HG02852 (cell line): ENCODE results near the gene LYPD1.
"Not testable (repeated sequence)": the region's sequence is repeated elsewhere in the genome, so short reads cannot be mapped to it uniquely, and the experiment has no call there.

Experiments
- ATAC-seq: cut with Tn5 transposase; IDR thresholded peaks from one replicate; pipeline ENCODE4 v1.9.1; 2021; ENCODE audit warnings: mild to moderate bottlenecking, moderate library complexity; ENCODE audit not compliant: unreplicated experiment

LYPD1 gene, protein sequence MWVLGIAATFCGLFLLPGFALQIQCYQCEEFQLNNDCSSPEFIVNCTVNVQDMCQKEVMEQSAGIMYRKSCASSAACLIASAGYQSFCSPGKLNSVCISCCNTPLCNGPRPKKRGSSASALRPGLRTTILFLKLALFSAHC

GRCh38 chr2:132669908-132670495 lies at the start of gene LYPD1:
Gene LYPD1, minus strand, starts transcription at chr2:132670205. Its CDS starts 273 bp downstream, at chr2:132669932.
- ATAC-seq: no peak

DNA sequence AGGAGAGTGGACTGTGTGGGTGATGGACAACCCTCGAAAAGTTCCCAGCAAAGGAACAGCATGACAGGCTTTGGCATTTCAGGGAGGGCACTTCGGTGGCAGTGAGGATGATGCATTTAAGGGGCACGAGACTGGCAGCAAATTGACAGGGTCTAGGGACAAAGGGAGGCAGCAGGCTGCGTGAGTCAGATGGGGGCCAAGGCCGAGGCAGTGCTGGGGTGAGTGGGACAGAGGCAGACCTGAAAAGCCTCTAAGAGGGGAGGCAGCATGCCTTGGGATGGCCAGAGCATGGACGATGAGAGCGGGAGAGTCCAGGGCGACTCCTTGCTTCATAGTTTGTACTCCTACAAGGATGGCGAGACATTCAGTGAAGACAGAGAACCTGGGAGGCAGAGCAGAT lies 49.5 kb upstream of the LYPD1 start:
- ATAC-seq: no peak

GRCh38 chr2:132716954-132717353 lies 46.9 kb upstream of the LYPD1 start:
- no peak for ATAC-seq

GRCh38 chr2:132715386-132716351 lies 45.7 kb upstream of the LYPD1 start:
- ATAC-seq: no peak

DNA sequence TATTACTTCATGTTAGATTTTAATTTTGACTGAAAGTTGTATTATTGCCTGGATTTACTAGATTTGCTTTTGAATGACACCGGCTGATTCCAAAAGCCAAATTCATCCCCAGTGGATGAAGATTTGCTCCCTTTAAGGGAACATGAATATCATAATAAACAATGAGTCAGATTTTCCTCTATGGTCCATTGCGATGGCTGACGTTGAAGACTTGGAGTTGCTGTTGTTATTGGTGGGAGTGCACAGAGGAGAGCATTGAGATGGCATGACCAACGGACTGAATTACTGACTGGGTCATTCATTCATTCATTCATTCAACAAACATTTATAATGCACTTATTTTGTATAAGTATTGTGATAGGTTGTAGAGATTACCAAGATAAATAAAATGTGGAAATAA lies 33.4 kb upstream of the LYPD1 start:
- no peak for ATAC-seq

- ATAC-seq: no peak
These were observed 31.8 kb upstream of the LYPD1 start for GRCh38 chr2:132701810-132702209.

DNA sequence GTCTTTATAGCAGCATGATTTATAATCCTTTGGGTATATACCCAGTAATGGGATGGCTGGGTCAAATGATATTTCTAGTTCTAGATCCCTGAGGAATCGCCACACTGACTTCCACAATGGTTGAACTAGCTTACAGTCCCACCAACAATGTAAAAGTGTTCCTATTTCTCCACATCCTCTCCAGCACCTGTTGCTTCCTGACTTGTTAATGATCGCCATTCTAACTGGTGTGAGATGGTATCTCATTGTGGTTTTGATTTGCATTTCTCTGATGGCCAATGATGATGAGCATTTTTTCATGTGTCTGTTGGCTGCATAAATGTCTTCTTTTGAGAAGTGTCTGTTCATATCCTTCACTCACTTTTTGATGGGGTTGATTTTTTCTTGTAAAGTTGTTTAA lies 29.8 kb upstream of the LYPD1 start:
- not testable (repeated sequence) for ATAC-seq

DNA sequence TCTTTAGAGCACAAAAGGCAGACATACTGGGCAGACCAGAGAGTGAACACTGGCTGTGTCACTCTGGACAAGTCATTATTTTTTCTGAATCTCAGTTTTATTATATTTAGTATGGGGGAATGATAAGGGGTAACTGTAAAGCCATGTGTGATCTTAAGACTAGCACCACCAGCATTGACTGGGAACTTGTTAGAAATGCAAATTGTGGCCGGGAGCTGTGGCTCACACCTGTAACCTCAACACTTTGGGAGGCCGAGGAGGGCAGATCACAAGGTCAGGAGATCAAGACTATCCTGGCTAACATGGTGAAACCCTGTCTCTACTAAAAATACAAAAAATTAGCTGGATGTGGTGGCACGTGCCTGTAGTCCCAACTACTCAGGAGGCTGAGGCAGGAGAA lies 28.3 kb upstream of the LYPD1 start:
- ATAC-seq: not testable (repeated sequence)

DNA sequence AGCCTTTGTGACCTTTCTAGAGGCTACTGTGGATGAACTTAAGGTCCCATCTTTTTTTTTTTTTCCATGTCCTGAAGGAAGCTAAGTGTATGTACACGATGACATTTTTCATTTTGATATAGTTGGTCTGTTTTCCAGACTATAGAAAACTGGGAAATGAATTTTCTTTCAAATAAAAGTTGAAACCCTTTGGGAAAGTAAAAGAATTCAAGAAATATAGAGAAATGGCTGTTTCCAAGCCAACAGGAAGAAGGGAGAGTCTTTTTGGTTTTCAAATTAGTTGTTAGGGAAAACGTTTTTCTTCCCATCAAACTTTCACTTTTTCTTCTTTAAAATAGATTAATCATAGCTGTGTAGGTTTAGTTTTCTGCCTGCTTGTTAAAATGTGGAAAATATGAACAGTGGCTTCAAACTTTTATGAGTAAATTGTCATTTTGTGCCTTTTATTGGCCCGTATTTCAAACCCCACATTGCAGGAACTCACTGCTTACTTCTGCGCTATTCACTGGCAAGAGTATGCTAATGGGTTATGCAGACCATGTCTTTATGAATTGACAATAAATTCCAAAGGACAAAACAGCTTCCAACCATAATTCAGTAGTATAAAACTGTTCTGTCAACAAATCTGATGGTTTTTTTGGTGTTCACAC lies 27.7 kb upstream of the LYPD1 start:
- ATAC-seq: no peak

DNA sequence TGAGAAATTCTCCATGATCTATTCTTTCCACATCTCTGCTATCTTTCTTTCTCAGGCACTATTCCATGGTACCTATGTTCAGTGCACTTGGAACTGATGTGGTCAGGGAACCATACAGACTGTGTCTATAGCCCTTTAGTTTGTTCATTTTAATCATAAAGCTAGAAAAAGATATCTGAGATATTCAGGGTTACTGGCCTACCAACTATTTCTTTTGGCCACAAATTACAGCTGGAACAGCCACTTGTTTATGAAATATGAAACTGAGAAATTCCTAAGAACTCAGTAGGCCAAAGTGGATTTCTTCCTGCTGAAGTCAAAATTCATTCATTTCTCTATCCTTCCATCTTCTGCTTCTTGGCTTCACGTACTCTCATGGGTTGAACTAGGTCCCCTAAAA lies 22.8 kb upstream of the LYPD1 start:
- no peak for ATAC-seq

GRCh38 chr2:132691556-132691955 lies 21.6 kb upstream of the LYPD1 start:
- no peak for ATAC-seq

GRCh38 chr2:132690664-132691303 lies 20.8 kb upstream of the LYPD1 start:
- ATAC-seq: no peak

DNA sequence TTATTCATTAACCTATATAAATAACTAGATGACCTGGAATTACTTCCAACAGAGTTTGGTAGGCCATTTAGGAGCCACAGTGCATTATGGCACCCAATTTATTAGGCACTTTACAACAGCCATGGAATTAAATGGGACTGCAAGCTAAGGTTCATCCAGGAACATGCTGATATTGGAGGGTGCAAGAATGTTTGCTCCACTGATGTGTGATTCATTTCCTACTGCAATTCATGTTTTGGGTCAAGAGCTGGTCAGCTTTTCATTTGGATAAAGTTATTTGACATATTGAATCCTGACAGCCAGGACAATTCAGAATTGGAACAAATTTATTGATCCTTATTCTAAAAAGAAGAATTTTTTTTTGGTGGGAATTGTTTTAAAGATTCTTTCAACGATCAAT lies 11.8 kb upstream of the LYPD1 start:
- ATAC-seq: no peak

DNA sequence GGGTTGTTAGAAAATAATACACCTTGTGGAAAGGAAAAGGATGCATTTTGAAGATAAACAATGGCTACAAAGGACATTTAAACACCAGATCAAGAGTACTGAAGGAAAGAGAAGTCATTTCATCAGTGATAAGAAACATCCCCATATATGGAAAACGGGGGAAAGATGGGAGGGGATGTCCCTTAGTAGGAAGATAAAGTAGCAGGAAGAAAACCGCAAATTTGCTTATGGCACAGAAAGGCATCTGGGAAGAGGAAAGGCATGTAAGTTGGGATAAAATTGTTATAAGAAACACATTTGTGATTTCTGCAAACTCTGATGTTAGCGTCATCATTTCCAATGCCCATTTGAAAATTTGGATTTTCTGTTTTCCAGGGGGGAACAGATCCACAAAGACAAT lies 10.5 kb upstream of the LYPD1 start:
- ATAC-seq: no peak

DNA sequence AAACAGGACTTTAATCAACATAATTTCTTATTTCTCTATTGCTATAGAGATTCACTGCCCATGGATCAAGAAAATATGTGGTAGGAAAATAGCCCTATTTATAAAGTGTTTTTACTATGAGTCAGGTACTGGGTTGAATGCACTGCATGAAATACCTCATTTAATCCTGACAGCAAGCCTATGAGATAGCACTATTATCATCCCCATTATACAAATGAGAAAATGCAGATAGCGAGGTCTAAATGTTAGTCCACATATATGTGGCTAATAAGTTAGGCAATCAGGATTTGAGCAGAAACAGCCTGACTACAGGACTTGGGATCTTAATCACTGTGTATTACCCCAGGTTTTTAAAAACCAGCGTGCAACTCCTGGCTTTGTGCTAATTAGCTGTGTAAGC lies 8.5 kb upstream of the LYPD1 start:
- no peak for ATAC-seq

DNA sequence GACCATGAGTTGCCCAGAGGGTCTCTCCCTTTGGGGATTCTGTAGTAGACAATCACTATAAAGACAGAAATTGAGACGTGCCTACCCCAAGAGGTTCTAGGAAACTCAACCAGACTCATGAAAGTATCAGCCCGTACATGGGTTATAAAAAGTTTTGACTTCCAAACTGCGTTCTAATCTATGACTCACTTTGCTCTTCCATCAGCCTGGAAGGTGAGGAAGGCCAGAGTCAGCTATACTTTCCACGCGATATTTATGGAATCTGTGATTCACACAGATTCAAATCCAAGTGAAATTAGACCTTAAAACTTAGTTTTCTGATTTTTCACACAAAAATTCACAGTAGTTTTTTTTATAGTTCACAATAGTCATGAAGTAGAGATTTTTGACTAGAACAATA lies 7.7 kb upstream of the LYPD1 start:
- no peak for ATAC-seq

- no peak for ATAC-seq
These were observed 7.0 kb upstream of the LYPD1 start for GRCh38 chr2:132676999-132677398.

DNA sequence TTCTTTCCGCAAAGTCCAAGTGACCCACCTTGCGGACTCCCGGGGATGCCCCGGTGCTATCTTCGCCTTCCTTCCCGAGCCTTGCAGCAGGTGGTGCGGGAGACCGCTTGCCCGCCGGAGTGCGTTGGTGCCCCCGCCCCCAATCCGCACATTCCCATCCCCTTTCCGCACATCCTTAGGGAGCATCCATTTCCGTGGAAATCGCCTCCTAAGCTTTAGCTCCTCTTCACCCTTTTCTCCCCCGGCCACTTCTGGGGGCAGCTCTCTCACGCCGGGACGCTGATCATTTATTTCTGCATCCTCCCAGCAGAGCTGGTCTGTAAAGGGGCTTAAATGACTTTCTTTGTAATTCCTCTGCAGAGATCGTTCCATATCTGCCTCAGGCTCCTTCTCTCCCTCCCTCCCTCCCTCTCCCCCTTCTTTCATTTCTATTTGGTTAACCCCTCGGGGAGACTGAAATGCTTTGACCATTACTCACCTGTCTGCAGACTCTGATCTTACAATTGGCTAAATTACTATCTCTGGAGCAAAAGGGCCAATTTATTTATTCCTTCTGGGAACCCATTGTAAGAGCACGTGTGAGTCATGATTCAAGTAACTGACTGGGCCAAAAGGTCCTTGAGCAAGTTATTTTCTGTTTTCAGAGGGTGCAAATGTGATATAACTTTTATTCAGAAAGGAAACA lies 1.3 kb upstream of the LYPD1 start:
- ATAC-seq: no peak

GRCh38 chr2:132670496-132671150 lies 618 bp upstream of the LYPD1 start:
- no peak for ATAC-seq
